Endothelial cell (in vitro differentiated cells): ENCODE data around the gene IQUB. TPM values are rescaled to one million over a fixed set of nuclear protein-coding genes. Genes with fewer than 3 reads are reported as not detected.

Experiments used
- DNase-seq: peaks from one replicate; pipeline ENCODE4 v3.0.0; 2021; ENCODE audit warnings: low spot score
- H3K27ac Mint-ChIP-seq: one replicate; pipeline ENCODE4 v1.8.0; 2021; ENCODE audit warnings: mixed read lengths, inconsistent platforms; ENCODE audit not compliant: unreplicated experiment
- H3K27me3 Mint-ChIP-seq: one replicate; pipeline ENCODE4 v1.8.0; 2021; ENCODE audit warnings: mild to moderate bottlenecking, moderate library complexity, mixed read lengths, inconsistent platforms; ENCODE audit not compliant: unreplicated experiment
- H3K36me3 Mint-ChIP-seq: one replicate; pipeline ENCODE4 v1.8.0; 2021; ENCODE audit warnings: mild to moderate bottlenecking, low read depth, mixed read lengths, inconsistent platforms; ENCODE audit not compliant: unreplicated experiment
- H3K4me1 Mint-ChIP-seq: one replicate; pipeline ENCODE4 v1.8.0; 2021; ENCODE audit warnings: mild to moderate bottlenecking, mixed read lengths, inconsistent platforms; ENCODE audit not compliant: unreplicated experiment
- H3K4me3 Mint-ChIP-seq: one replicate; pipeline ENCODE4 v1.8.0; 2021; ENCODE audit warnings: mild to moderate bottlenecking, mixed read lengths, inconsistent platforms; ENCODE audit not compliant: unreplicated experiment
- H3K9me3 Mint-ChIP-seq: one replicate; pipeline ENCODE4 v1.8.0; 2021; ENCODE audit warnings: mixed read lengths, inconsistent platforms; ENCODE audit not compliant: unreplicated experiment
- total RNA-seq: library from RNA; stranded (reverse); fragmentation: NEBNext Ultra II Directional; extraction: Animal tissue kit (Norgen Biotek cat#: 25700); gene quantifications from one replicate; pipeline ENCODE4 v1.2.1, GENCODE V29; 2021; ENCODE audit not compliant: unreplicated experiment
- TF ChIP-seq, protein P1 (sequence below): fragments of 200-600 bp; sonication (generic); IDR thresholded peaks from one replicate; pipeline ENCODE4 v1.5.0; 2021; ENCODE audit warnings: antibody characterized with exemption; ENCODE audit not compliant: unreplicated experiment

IQUB gene
- total RNA-seq, 1 donor from 2014 or later: 0.49 TPM

- TF ChIP-seq, protein P1, sequence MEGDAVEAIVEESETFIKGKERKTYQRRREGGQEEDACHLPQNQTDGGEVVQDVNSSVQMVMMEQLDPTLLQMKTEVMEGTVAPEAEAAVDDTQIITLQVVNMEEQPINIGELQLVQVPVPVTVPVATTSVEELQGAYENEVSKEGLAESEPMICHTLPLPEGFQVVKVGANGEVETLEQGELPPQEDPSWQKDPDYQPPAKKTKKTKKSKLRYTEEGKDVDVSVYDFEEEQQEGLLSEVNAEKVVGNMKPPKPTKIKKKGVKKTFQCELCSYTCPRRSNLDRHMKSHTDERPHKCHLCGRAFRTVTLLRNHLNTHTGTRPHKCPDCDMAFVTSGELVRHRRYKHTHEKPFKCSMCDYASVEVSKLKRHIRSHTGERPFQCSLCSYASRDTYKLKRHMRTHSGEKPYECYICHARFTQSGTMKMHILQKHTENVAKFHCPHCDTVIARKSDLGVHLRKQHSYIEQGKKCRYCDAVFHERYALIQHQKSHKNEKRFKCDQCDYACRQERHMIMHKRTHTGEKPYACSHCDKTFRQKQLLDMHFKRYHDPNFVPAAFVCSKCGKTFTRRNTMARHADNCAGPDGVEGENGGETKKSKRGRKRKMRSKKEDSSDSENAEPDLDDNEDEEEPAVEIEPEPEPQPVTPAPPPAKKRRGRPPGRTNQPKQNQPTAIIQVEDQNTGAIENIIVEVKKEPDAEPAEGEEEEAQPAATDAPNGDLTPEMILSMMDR: no peak
- no peak for DNase-seq
- Mint-ChIP-seq H3K27ac (no peak overlapping the region), H3K4me3 (no peak overlapping the region), H3K27me3 (no peaks in the 10 kb centered on the region), H3K4me1 (no peaks in the 10 kb centered on the region), H3K36me3 (no peaks in the 10 kb centered on the region), H3K9me3 (no peaks in the 10 kb centered on the region)
These were observed 35.8 kb downstream of the IQUB start for GRCh38 chr7:123498601-123499000.

- no peak for DNase-seq
- no peak overlapping the region for H3K27ac Mint-ChIP-seq
- TF ChIP-seq, protein P1: no peak
- H3K9me3 Mint-ChIP-seq: no peaks in the 10 kb centered on the region
- H3K4me3 Mint-ChIP-seq: no peak overlapping the region
- H3K4me1 Mint-ChIP-seq: no peaks in the 10 kb centered on the region
- no peaks in the 10 kb centered on the region for H3K27me3 Mint-ChIP-seq
- no peaks in the 10 kb centered on the region for H3K36me3 Mint-ChIP-seq
These were observed 36.4 kb downstream of the IQUB start for GRCh38 chr7:123498031-123498430.

DNA sequence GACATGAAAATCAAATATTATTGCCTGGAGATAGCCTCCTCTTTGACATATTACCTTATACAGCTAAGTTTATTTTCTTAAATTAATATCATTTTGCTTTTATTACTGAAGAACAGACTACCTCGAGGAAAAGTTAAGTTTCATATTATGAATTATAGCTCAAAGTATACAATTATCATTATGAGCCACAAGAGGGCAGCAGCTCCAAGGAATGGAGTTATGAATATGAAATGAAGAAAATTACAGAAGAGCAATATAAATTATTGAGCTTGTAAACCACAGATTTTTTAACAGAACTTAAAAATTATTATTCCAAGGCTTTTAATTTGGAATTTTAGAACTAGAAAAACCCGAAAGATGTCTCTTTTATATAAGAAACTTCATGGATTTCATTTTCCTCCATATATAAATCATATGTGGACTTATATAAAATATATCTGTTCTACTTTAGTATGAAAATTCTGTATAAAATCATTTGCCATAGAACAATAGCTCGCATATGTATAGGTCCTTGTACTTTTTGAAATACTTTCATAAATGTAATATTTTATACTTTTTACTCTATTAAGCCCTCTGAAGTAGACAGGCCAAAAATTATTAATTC lies 40.1 kb downstream of the IQUB start:
- Mint-ChIP-seq H3K9me3 (no peaks in the 10 kb centered on the region), H3K4me1 (no peaks in the 10 kb centered on the region), H3K27ac (no peak overlapping the region), H3K27me3 (no peaks in the 10 kb centered on the region), H3K36me3 (no peaks in the 10 kb centered on the region), H3K4me3 (no peak overlapping the region)
- TF ChIP-seq, protein P1: peak; percentile 82
- no peak for DNase-seq

DNA sequence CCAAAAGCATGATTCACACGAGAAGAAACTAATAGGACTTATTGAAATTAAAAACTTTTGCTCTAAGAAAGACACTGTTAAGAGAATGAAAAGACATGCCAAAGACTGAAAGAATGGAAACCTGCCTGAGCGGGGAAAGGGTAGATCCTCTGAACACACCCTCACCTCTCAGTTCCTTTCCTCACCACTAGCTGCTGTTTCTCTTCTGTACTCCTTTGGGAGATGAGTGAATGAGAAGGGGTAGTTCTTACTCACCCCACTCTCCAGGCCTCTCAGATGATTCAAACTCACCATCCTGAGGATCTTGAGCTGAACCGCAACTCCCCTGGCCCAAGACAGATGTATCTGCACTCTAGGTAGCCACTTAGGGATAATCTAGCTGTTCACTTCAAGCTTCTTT lies 41.9 kb downstream of the IQUB start:
- H3K36me3 Mint-ChIP-seq: no peaks in the 10 kb centered on the region
- no peaks in the 10 kb centered on the region for H3K4me1 Mint-ChIP-seq
- no peaks in the 10 kb centered on the region for H3K27me3 Mint-ChIP-seq
- TF ChIP-seq, protein P1: no peak
- H3K4me3 Mint-ChIP-seq: no peak overlapping the region
- H3K27ac Mint-ChIP-seq: no peak overlapping the region
- no peaks in the 10 kb centered on the region for H3K9me3 Mint-ChIP-seq
- DNase-seq: no peak

GRCh38 chr7:123485721-123486120 lies 48.7 kb downstream of the IQUB start:
- H3K9me3 Mint-ChIP-seq: no peaks in the 10 kb centered on the region
- no peaks in the 10 kb centered on the region for H3K36me3 Mint-ChIP-seq
- H3K27me3 Mint-ChIP-seq: no peaks in the 10 kb centered on the region
- no peak for DNase-seq
- no peaks in the 10 kb centered on the region for H3K4me1 Mint-ChIP-seq
- TF ChIP-seq, protein P1: no peak
- no peak overlapping the region for H3K4me3 Mint-ChIP-seq
- no peak overlapping the region for H3K27ac Mint-ChIP-seq
